ENCODE measurements around the gene LNX1. TPM values are rescaled to one million over a fixed set of nuclear protein-coding genes. Genes with fewer than 3 reads are reported as not detected.

The LNX1 gene
- total RNA-seq, 4 donors from 2014 or later: 18.4 to 55.3 (median 31.9) TPM

GRCh38 chr4:53558065-53558801 lies 33.1 kb downstream of the LNX1 start:
- Histone ChIP-seq H3K27ac (no peak overlapping the region), H3K9me3 (no peaks in the 10 kb centered on the region), H3K4me1 (peaks cover 0 to 3% (median 0%) of the 10 kb centered on the region in 4 donors), H3K4me3 (no peak overlapping the region), H3K27me3 (no peaks in the 10 kb centered on the region), H3K36me3 (no peaks in the 10 kb centered on the region)
- no peak for TF ChIP-seq CTCF (IDR thresholded peaks at IDR 0.05)
- no peak for TF ChIP-seq POLR2A (IDR thresholded peaks at IDR 0.05)
- no peak for DNase-seq

DNA sequence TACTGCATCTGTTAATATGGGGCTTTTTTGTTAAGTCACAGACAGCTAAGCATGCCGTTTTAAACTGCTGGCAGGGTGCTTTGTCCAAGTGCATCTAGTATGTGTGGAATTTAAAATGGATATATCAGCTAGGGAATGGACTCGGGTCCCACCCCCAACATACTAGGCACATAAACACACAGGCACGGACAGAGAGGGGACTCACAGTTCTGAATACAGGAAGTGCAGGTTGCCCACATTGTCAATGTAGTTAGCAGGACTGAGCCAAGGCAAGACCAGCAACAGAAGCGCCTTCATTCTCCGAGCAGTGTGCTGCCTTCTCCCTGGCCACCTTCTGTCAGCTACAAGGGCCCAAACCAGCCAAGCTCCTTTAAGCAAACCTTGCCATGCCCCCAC lies 33.6 kb downstream of the LNX1 start:
- H3K27me3 ChIP-seq: no peaks in the 10 kb centered on the region
- H3K9me3 ChIP-seq: no peaks in the 10 kb centered on the region
- TF ChIP-seq POLR2A (IDR thresholded peaks at IDR 0.05): no peak
- TF ChIP-seq CTCF (IDR thresholded peaks at IDR 0.05): no peak
- H3K4me1 ChIP-seq: peaks cover 0 to 3% (median 0%) of the 10 kb centered on the region in 4 donors
- no peak overlapping the region for H3K27ac ChIP-seq
- no peak for DNase-seq
- no peak overlapping the region for H3K4me3 ChIP-seq
- H3K36me3 ChIP-seq: no peaks in the 10 kb centered on the region

DNA sequence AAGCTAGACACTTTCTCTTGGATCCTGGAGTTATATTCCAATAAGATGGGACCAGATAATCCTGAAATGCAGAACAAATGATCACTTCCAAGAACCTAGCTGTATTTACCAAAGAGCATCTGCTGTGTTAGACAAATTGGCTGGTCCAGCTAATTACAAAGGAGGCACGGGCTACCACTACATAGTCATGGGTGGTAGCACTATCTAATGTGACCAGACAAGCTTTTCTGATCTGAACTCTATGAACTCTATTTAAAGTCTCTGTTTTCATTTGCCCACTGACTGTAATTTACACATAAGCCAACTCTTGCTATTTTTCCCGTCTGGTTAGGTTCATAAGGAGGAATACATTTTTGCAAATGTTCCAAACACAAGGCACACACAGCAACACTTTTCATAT lies 34.6 kb downstream of the LNX1 start:
- TF ChIP-seq POLR2A (IDR thresholded peaks at IDR 0.05) (no peak), CTCF (IDR thresholded peaks at IDR 0.05) (no peak)
- Histone ChIP-seq H3K36me3 (no peaks in the 10 kb centered on the region), H3K27me3 (no peaks in the 10 kb centered on the region), H3K27ac (no peak overlapping the region), H3K4me3 (no peak overlapping the region), H3K4me1 (peaks cover 0 to 3% (median 0%) of the 10 kb centered on the region in 4 donors), H3K9me3 (no peaks in the 10 kb centered on the region)
- DNase-seq: no peak

DNA sequence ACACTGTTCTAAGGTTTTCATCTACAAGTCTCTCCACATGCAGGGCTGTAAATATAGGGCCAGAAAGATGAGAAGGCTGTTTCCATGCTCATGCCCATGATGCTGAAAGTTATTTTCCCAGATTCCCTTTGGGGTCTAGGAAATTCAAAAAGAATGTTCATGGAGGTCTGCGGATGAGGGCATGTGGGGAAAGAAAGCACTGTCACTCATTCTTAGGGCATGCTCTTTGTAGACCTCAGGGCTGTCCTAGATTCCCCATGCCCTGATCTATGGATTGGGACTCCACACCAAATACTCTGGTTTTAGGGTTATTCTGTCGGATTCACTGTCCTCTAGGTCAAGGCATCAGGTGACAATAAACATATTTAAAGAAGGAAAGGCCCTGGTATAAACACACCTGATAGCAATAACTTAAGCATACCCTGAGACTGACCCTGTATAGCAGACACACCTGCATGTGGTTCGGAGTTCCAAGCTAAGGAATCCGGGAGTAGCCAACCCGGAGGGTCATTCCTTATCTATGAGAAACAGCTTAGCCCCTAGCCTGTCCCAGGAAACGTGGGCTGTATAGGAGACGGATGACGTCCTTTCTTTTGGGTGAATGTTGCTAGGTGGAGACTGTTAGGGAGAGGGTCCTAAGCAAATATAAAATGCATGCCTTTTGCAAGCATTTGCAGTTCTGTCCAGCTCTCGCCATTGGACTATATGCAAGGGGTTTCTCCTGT lies 37.6 kb downstream of the LNX1 start:
- no peak for DNase-seq
- Histone ChIP-seq H3K4me1 (peaks cover 0 to 3% (median 0%) of the 10 kb centered on the region in 4 donors), H3K27me3 (no peaks in the 10 kb centered on the region), H3K27ac (no peak overlapping the region), H3K36me3 (no peaks in the 10 kb centered on the region), H3K4me3 (no peak overlapping the region), H3K9me3 (no peaks in the 10 kb centered on the region)
- TF ChIP-seq CTCF (IDR thresholded peaks at IDR 0.05) (no peak), POLR2A (IDR thresholded peaks at IDR 0.05) (no peak)

GRCh38 chr4:53552711-53553110 lies 38.6 kb downstream of the LNX1 start:
- no peaks in the 10 kb centered on the region for H3K27me3 ChIP-seq
- no peak overlapping the region for H3K27ac ChIP-seq
- H3K4me1 ChIP-seq: peaks cover 0 to 3% (median 0%) of the 10 kb centered on the region in 4 donors
- DNase-seq: no peak
- no peaks in the 10 kb centered on the region for H3K9me3 ChIP-seq
- TF ChIP-seq CTCF (IDR thresholded peaks at IDR 0.05): no peak
- no peak for TF ChIP-seq POLR2A (IDR thresholded peaks at IDR 0.05)
- no peaks in the 10 kb centered on the region for H3K36me3 ChIP-seq
- H3K4me3 ChIP-seq: no peak overlapping the region
